ENCODE data around the gene TLCD2.
"Not testable (repeated sequence)": the region's sequence is repeated elsewhere in the genome, so short reads cannot be mapped to it uniquely, and the experiment has no call there.

The TLCD2 gene

GRCh38 chr17:1716076-1716911 is 6.1 kb upstream of the TLCD2 start:
- peak; percentile 100 for DNase-seq

GRCh38 chr17:1715803-1716075 is 5.6 kb upstream of the TLCD2 start:
- DNase-seq, result no peak

- peak; percentile 42 for DNase-seq
Observed at GRCh38 chr17:1714980-1715802, 5.0 kb upstream of the TLCD2 start.

GRCh38 chr17:1714427-1714979 is 4.3 kb upstream of the TLCD2 start:
- DNase-seq, result peak; percentile 32

- no peak for DNase-seq
Observed at GRCh38 chr17:1713878-1714426, 3.8 kb upstream of the TLCD2 start.

- DNase-seq, result no peak
Observed at GRCh38 chr17:1713160-1713877, 3.1 kb upstream of the TLCD2 start.

- DNase-seq, result no peak
Observed at GRCh38 chr17:1712271-1712670, 2.1 kb upstream of the TLCD2 start.

- DNase-seq, result no peak
Observed at GRCh38 chr17:1711804-1712203, 1.6 kb upstream of the TLCD2 start.

- no peak for DNase-seq
Observed at GRCh38 chr17:1710807-1711553, 803 bp upstream of the TLCD2 start.

- no peak for DNase-seq
Observed at GRCh38 chr17:1709403-1709951, 700 bp downstream of the TLCD2 start.

GRCh38 chr17:1708791-1709346 is 1.3 kb downstream of the TLCD2 start:
- DNase-seq, result not testable (repeated sequence)

- DNase-seq, result no peak
Observed at GRCh38 chr17:1707107-1707506, 3.1 kb downstream of the TLCD2 start.

- DNase-seq, result no peak
Observed at GRCh38 chr17:1705004-1705403, 5.2 kb downstream of the TLCD2 start.

GRCh38 chr17:1703063-1703462 is 7.1 kb downstream of the TLCD2 start:
- DNase-seq, result no peak

GRCh38 chr17:1699891-1700290 is 10.3 kb downstream of the TLCD2 start:
- DNase-seq, result not testable (repeated sequence)

GRCh38 chr17:1697681-1698080 is 12.5 kb downstream of the TLCD2 start:
- DNase-seq, result no peak

- no peak for DNase-seq
Observed at GRCh38 chr17:1695365-1695764, 14.8 kb downstream of the TLCD2 start.

- no peak for DNase-seq
Observed at GRCh38 chr17:1693339-1693738, 16.8 kb downstream of the TLCD2 start.

GRCh38 chr17:1690544-1691221 is 19.5 kb downstream of the TLCD2 start:
- DNase-seq, result no peak

- DNase-seq, result not testable (repeated sequence)
Observed at GRCh38 chr17:1688405-1688804, 21.8 kb downstream of the TLCD2 start.

GRCh38 chr17:1686086-1686485 is 24.1 kb downstream of the TLCD2 start:
- DNase-seq, result no peak
